AG10803 (cell line): ENCODE measurements around the gene ZNF451.
A peak's percentile ranks its signal among the peaks of the same experiment; 100 is the strongest.
"Not testable (repeated sequence)": the region's sequence is repeated elsewhere in the genome, so short reads cannot be mapped to it uniquely, and the experiment has no call there.

Experiments used
- DNase-seq: peaks from one replicate; pipeline ENCODE4 v3.0.0; 2010; ENCODE audit warnings: low read depth
- H3K4me3 ChIP-seq: 2 replicates; pipeline ENCODE4 v1.5.1; 2011; ENCODE audit warnings: mild to moderate bottlenecking, low read length, control low read depth
- TF ChIP-seq, protein P1 (sequence below): conservative IDR thresholded peaks from 2 replicates; pipeline ENCODE4 v1.5.1; 2011; ENCODE audit warnings: mild to moderate bottlenecking, low read length, control low read depth, inconsistent platforms

Gene ZNF451, protein sequence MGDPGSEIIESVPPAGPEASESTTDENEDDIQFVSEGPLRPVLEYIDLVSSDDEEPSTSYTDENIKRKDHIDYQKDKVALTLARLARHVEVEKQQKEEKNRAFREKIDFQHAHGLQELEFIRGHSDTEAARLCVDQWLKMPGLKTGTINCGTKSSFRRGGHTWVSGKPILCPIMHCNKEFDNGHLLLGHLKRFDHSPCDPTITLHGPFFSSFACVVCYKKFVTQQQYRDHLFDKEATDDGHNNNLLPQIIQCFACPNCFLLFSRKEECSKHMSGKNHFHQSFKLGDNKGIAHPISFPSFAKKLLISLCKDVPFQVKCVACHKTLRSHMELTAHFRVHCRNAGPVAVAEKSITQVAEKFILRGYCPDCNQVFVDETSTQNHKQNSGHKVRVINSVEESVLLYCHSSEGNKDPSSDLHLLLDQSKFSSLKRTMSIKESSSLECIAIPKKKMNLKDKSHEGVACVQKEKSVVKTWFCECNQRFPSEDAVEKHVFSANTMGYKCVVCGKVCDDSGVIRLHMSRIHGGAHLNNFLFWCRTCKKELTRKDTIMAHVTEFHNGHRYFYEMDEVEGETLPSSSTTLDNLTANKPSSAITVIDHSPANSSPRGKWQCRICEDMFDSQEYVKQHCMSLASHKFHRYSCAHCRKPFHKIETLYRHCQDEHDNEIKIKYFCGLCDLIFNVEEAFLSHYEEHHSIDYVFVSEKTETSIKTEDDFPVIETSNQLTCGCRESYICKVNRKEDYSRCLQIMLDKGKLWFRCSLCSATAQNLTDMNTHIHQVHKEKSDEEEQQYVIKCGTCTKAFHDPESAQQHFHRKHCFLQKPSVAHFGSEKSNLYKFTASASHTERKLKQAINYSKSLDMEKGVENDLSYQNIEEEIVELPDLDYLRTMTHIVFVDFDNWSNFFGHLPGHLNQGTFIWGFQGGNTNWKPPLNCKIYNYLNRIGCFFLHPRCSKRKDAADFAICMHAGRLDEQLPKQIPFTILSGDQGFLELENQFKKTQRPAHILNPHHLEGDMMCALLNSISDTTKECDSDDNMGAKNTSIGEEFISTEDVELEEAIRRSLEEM

DNA sequence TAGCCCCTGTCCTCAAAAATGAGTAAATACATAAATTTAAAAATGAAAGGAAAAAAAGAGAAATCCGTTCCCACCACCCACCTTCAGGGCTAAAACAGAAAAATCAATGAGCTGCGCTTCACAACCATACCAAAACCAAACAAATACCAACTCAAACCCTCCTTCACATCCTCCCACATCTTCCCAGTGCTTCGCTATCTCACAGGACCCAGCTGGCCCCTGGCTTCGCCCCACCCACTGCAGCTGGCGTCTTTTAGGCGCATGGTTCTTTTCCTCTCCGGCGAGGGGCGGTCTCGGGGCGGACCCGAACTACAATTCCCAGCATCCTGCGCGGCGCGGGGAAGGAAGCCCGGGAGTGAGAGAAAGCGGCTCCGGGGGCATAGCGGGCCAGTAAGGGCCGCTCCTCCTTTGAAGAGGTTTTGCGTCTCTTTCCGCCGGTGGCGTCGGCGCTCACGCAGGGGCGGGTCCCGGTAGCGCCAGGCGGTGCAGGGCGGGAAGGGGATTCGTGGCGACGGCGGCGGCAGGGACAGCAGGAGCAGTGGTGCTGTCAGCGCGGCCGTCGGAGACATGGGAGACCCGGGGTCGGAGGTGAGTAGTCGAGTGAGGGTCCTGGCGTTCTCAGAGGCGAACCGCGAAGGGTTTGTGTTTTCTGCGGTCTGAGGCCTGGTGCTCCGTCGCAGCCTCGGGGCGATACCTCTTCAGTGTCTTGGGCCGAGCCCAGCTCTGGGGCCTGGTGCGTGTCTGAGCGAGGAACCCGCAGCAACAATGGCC is at the start of gene ZNF451:
Gene ZNF451 (plus strand): TSS at position 502 of the 771 bp plus-strand sequence. CDS start 66 bp downstream, at position 568.
- DNase-seq: peak; percentile 96
- TF ChIP-seq, protein P1, sequence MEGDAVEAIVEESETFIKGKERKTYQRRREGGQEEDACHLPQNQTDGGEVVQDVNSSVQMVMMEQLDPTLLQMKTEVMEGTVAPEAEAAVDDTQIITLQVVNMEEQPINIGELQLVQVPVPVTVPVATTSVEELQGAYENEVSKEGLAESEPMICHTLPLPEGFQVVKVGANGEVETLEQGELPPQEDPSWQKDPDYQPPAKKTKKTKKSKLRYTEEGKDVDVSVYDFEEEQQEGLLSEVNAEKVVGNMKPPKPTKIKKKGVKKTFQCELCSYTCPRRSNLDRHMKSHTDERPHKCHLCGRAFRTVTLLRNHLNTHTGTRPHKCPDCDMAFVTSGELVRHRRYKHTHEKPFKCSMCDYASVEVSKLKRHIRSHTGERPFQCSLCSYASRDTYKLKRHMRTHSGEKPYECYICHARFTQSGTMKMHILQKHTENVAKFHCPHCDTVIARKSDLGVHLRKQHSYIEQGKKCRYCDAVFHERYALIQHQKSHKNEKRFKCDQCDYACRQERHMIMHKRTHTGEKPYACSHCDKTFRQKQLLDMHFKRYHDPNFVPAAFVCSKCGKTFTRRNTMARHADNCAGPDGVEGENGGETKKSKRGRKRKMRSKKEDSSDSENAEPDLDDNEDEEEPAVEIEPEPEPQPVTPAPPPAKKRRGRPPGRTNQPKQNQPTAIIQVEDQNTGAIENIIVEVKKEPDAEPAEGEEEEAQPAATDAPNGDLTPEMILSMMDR: no peak
- peak within 1 kb of the TSS; percentile 67 for H3K4me3 ChIP-seq

DNA sequence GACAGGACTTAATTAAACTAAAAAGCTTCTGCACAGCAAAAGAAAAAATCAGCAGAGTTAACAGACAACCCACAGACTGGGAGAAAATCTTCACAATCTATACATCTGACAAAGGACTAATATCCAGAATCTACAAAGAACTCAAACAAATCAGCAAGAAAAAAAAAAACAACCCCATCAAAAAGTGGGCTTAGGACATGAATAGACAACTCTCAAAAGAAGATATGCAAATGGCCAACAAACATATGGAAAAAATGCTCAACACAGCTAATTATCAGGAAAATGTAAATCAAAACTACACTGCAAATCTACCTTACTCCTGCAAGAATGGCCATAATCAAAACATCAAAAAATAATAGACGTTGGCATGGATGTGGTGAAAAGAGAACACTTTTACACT is 45.9 kb upstream of the ZNF451 start:
- DNase-seq, H3K4me3 ChIP-seq: not testable (repeated sequence)

DNA sequence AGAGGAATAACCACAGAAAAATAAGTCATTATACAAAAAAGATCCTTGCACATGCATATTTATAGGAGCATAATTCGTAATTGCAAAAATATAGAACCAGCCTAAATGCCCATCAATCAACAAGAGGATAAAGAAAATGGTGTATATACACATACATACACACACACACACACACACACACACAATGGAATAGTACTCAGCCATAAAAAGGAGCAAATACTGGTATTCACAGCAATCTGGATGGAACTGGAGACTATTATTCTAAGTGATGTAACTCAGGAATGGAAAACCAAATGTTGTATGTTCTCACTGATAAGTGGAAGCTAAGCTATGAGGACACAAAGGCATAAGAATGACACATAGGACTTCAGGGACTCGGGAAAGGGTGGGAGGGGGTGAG is 45.4 kb upstream of the ZNF451 start:
- no peak for DNase-seq
- no peak overlapping the region for H3K4me3 ChIP-seq
- TF ChIP-seq, protein P1: no peak

DNA sequence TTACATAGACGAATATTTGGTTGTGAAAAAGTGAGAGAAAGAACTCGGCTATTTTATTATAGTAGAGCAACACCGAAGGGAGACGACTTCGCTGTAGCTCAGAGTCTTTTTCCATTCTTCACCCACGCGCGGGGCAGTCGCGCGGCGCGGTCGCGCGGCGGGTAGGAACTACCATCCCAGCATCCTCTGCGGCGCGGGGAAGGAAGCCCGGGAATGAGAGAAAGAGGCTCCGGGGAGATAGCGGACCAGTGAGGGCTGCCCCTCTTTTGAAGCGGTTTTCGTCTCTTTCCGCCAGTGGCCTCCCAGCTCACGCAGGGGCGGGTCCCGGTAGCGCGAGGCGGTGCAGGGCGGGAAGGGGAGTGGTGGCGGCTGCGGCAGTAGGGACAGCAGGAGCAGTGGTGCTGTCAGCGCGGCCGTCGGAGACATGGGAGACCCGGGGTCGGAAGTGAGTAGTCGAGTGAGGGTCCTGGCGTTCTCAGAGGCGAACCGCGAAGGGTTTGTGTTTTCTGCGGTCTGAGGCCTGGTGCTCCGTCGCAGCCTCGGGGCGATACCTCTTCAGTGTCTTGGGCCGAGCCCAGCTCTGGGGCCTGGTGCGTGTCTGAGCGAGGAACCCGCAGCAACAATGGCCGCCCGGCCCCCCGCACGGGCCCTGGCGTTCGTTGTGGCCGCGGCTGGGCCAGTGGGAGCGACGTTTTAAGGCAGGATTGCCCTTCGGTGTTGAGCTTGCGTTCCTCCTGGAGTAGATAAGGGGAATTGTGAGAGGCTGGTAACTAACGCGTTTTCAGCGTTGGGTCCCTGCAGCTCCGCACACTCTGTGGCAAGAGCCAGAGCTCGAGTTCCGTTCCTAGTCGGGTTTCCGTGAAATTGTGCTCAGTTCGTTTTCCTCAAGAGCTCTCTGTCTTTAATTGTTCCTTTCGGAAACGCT is 43.4 kb upstream of the ZNF451 start, which contains the start of gene KIAA1586:
Gene KIAA1586 (plus strand): TSS at position 362 of the 925 bp plus-strand sequence. CDS start 63 bp downstream, at position 425.
- peak within 1 kb of the TSS; percentile 63 for H3K4me3 ChIP-seq
- peak; percentile 86 for DNase-seq

DNA sequence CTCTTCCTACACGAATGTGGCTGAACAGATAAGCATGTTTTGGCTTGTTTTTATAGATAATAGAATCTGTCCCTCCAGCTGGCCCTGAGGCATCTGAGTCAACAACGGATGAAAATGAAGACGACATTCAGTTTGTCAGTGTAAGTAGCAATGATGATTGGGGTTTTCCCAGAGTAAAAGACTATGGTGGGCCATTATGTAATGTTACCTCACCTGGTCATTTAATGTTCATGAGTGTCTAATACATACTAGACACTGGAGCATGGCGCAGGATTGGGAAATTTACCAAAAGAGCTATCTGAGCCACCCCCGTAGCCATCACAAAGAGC is 42.8 kb upstream of the ZNF451 start:
- not testable (repeated sequence) for H3K4me3 ChIP-seq, DNase-seq

DNA sequence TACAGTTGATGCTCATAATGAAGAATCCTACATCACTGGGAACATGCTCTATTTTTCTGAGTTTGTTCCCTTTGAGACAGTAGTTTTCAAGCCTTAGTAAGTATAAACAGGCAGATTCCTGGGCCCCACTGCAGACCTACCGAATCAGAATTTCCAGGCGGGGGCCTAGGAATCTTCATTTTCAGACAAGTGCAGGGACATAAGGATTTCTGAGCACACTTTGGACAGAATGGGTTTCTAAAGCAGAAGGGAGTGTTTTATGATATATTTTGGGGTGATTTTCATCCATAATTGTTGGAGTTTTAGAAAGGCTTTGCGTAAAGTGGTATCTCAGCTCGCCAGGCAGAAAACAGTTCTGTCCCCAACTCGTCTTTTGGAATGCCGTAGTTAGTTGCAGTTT is 42.1 kb upstream of the ZNF451 start:
- peak overlapping the region; percentile 35 for H3K4me3 ChIP-seq
- DNase-seq: not testable (repeated sequence)

DNA sequence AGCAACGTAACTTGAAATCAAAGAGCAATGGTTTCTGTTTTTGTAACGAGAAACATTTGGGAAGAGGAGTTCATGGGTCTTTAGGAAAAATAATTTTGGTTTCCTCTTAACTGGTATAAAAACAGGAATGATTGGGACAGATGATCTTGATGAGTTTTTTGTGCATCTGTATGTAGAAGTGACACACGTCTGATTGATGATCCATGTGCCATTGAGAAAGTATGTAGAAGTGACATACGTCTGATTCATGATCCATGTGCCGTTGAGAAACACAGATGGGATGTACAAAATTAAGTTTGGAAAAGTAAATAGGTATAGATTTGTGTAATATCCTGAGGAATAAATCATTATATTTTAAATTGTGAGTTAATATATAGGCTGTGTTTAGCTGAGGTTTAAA is 41.4 kb upstream of the ZNF451 start:
- TF ChIP-seq, protein P1: no peak
- peak; percentile 6 for DNase-seq
- no peak overlapping the region; the same call in 1 of the 2 replicates for H3K4me3 ChIP-seq

DNA sequence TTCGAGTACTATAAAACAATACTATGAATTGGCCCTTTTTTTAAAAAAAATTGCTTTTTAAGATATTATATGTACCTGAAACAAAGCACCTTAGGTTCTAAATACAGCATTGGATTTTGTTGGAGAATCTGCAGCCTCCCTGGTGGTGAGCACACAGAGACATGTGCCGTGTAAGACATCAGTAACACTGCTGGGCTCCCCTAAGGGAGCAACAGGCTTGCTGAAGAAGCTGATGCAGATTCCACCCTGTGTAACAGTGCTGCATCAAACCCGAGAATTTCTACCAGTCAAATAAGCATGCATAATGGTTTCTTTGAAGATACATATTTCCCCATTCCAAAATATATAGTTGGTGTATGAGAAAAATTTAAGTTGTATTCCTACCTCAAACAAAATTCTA is 26.1 kb upstream of the ZNF451 start:
- no peak for DNase-seq
- TF ChIP-seq, protein P1: no peak
- no peak overlapping the region for H3K4me3 ChIP-seq
